Measurements from ENCODE around the gene XYLT1.
"Not testable (repeated sequence)": the region's sequence is repeated elsewhere in the genome, so short reads cannot be mapped to it uniquely, and the experiment has no call there.

XYLT1 gene

GRCh38 chr16:17351441-17352035, 119.2 kb downstream of the XYLT1 start:
- no peak for FAIRE-seq

GRCh38 chr16:17350207-17350606, 120.6 kb downstream of the XYLT1 start:
- no peak for FAIRE-seq

GRCh38 chr16:17348826-17349225, 121.9 kb downstream of the XYLT1 start:
- FAIRE-seq = no peak

- no peak for FAIRE-seq
Observed at GRCh38 chr16:17348042-17348783, 122.5 kb downstream of the XYLT1 start.

- FAIRE-seq = no peak
Observed at GRCh38 chr16:17347624-17348023, 123.1 kb downstream of the XYLT1 start.

- FAIRE-seq = no peak
Observed at GRCh38 chr16:17346621-17347569, 123.9 kb downstream of the XYLT1 start.

- no peak for FAIRE-seq
Observed at GRCh38 chr16:17345043-17345442, 125.7 kb downstream of the XYLT1 start.

- FAIRE-seq = no peak
Observed at GRCh38 chr16:17343728-17344127, 127.0 kb downstream of the XYLT1 start.

GRCh38 chr16:17343028-17343427, 127.7 kb downstream of the XYLT1 start:
- no peak for FAIRE-seq

- no peak for FAIRE-seq
Observed at GRCh38 chr16:17342031-17342430, 128.7 kb downstream of the XYLT1 start.

GRCh38 chr16:17340804-17341203, 130.0 kb downstream of the XYLT1 start:
- FAIRE-seq = no peak

- FAIRE-seq = no peak
Observed at GRCh38 chr16:17339764-17340541, 130.8 kb downstream of the XYLT1 start.

GRCh38 chr16:17338244-17338643, 132.5 kb downstream of the XYLT1 start:
- FAIRE-seq = no peak

GRCh38 chr16:17336530-17336900, 134.2 kb downstream of the XYLT1 start:
- no peak for FAIRE-seq

- no peak for FAIRE-seq
Observed at GRCh38 chr16:17335826-17336529, 134.8 kb downstream of the XYLT1 start.

GRCh38 chr16:17335406-17335805, 135.4 kb downstream of the XYLT1 start:
- not testable (repeated sequence) for FAIRE-seq

- FAIRE-seq = no peak
Observed at GRCh38 chr16:17334096-17334495, 136.7 kb downstream of the XYLT1 start.

GRCh38 chr16:17333229-17333628, 137.5 kb downstream of the XYLT1 start:
- FAIRE-seq = no peak

GRCh38 chr16:17331991-17332390, 138.8 kb downstream of the XYLT1 start:
- FAIRE-seq = no peak

GRCh38 chr16:17331071-17331607, 139.6 kb downstream of the XYLT1 start:
- FAIRE-seq = no peak

GRCh38 chr16:17330044-17330443, 140.7 kb downstream of the XYLT1 start:
- FAIRE-seq = no peak

GRCh38 chr16:17329391-17329790, 141.4 kb downstream of the XYLT1 start:
- FAIRE-seq = no peak
